ENCODE measurements around the gene SLC6A11.

Gene SLC6A11

GRCh38 chr3:10816019-10816862 is at the start of gene SLC6A11:
Gene SLC6A11 (plus strand): TSS chr3:10816228. CDS start chr3:10816266, 38 bp downstream.
- no peak for DNase-seq (ENCODE audit: low read depth)

GRCh38 chr3:10768708-10769394 is 47.2 kb upstream of the SLC6A11 start:
- DNase-seq (ENCODE audit: low read depth): no peak

GRCh38 chr3:10770547-10770946 is 45.5 kb upstream of the SLC6A11 start:
- no peak for DNase-seq (ENCODE audit: low read depth)

GRCh38 chr3:10770981-10771380 is 45.0 kb upstream of the SLC6A11 start:
- no peak for DNase-seq (ENCODE audit: low read depth)

- DNase-seq (ENCODE audit: low read depth): no peak
Observed at GRCh38 chr3:10771486-10772270, 44.4 kb upstream of the SLC6A11 start.

GRCh38 chr3:10772271-10773161 is 43.5 kb upstream of the SLC6A11 start:
- peak; percentile 10 for DNase-seq (ENCODE audit: low read depth)

GRCh38 chr3:10774129-10774670 is 41.8 kb upstream of the SLC6A11 start:
- DNase-seq (ENCODE audit: low read depth): no peak

GRCh38 chr3:10774825-10775224 is 41.2 kb upstream of the SLC6A11 start:
- no peak for DNase-seq (ENCODE audit: low read depth)

- DNase-seq (ENCODE audit: low read depth): no peak
Observed at GRCh38 chr3:10775259-10775658, 40.8 kb upstream of the SLC6A11 start.

- DNase-seq (ENCODE audit: low read depth): no peak
Observed at GRCh38 chr3:10775828-10776227, 40.2 kb upstream of the SLC6A11 start.

GRCh38 chr3:10777627-10778026 is 38.4 kb upstream of the SLC6A11 start:
- DNase-seq (ENCODE audit: low read depth): no peak

- DNase-seq (ENCODE audit: low read depth): no peak
Observed at GRCh38 chr3:10778492-10779292, 37.3 kb upstream of the SLC6A11 start.

GRCh38 chr3:10779293-10779805 is 36.7 kb upstream of the SLC6A11 start:
- no peak for DNase-seq (ENCODE audit: low read depth)

GRCh38 chr3:10780243-10780642 is 35.8 kb upstream of the SLC6A11 start:
- no peak for DNase-seq (ENCODE audit: low read depth)

GRCh38 chr3:10780922-10781321 is 35.1 kb upstream of the SLC6A11 start:
- DNase-seq (ENCODE audit: low read depth): no peak

GRCh38 chr3:10781981-10782380 is 34.0 kb upstream of the SLC6A11 start:
- DNase-seq (ENCODE audit: low read depth): no peak

GRCh38 chr3:10783360-10784351 is 32.4 kb upstream of the SLC6A11 start:
- peak; percentile 36 for DNase-seq (ENCODE audit: low read depth)

GRCh38 chr3:10786640-10787039 is 29.4 kb upstream of the SLC6A11 start:
- DNase-seq (ENCODE audit: low read depth): no peak

GRCh38 chr3:10788451-10788850 is 27.6 kb upstream of the SLC6A11 start:
- DNase-seq (ENCODE audit: low read depth): no peak

Data from iris pigment epithelial cell (primary cell).